Forelimb muscle (tissue), 1 donor: ENCODE measurements around the gene AKTIP. TPM values are rescaled to one million over a fixed set of nuclear protein-coding genes. Genes with fewer than 3 reads are reported as not detected.

Source experiments
- DNase-seq: peaks from one replicate; pipeline ENCODE4 v3.0.0-alpha.2; 2013; ENCODE audit warnings: low read depth
- polyA plus RNA-seq: library from polyadenylated mRNA; unstranded; fragments of 120-200 nt; gene quantifications from one replicate; pipeline ENCODE4 v1.2.1, GENCODE V29; 2013; ENCODE audit not compliant: insufficient read length

Gene AKTIP
- polyA plus RNA-seq, 1 donor = 48.2 TPM

- no peak for DNase-seq
These were observed 22.6 kb downstream of the AKTIP start for GRCh38 chr16:53480394-53480793.

- no peak for DNase-seq
These were observed 24.0 kb downstream of the AKTIP start for GRCh38 chr16:53478965-53479364.

GRCh38 chr16:53476867-53477266 lies 26.1 kb downstream of the AKTIP start:
- DNase-seq = no peak

GRCh38 chr16:53465606-53466280 lies 37.3 kb downstream of the AKTIP start:
- DNase-seq = no peak

GRCh38 chr16:53458635-53459034 lies 44.4 kb downstream of the AKTIP start:
- DNase-seq = no peak

- DNase-seq = no peak
These were observed 45.3 kb downstream of the AKTIP start for GRCh38 chr16:53457670-53458069.

GRCh38 chr16:53456625-53457024 lies 46.4 kb downstream of the AKTIP start:
- no peak for DNase-seq

- no peak for DNase-seq
These were observed 49.1 kb downstream of the AKTIP start for GRCh38 chr16:53453928-53454327.

- no peak for DNase-seq
These were observed 53.0 kb downstream of the AKTIP start for GRCh38 chr16:53449816-53450517.

- no peak for DNase-seq
These were observed 56.9 kb downstream of the AKTIP start for GRCh38 chr16:53446090-53446489.

GRCh38 chr16:53445534-53445933 lies 57.5 kb downstream of the AKTIP start:
- DNase-seq = no peak

Other genes starting within 250 kb of the AKTIP start
- 52.7 TPM for gene RBL2, start 68.7 kb downstream of the AKTIP start, polyA plus RNA-seq
- gene RPGRIP1L, start 200.7 kb upstream of the AKTIP start, polyA plus RNA-seq = 7.5 TPM
- gene FTO, start 200.9 kb upstream of the AKTIP start, polyA plus RNA-seq = 53.4 TPM